OCI-LY3 (cell line): ENCODE measurements around the gene ADAMTS2.

Source experiments
- CTCF ChIP-seq: fragments of 200-600, 300-600 bp; sonication (generic); IDR thresholded peaks from 2 replicates; pipeline ENCODE4 v1.5.1; 2014; ENCODE audit warnings: antibody characterized with exemption, low read length, low read depth
- EZH2phosphoT487 ChIP-seq: fragments of 200-600 bp; shearing (Covaris generic); IDR thresholded peaks from 2 replicates; pipeline ENCODE4 v1.6.1; 2018; ENCODE audit warnings: antibody characterized with exemption, mixed run types, low read depth

DNA sequence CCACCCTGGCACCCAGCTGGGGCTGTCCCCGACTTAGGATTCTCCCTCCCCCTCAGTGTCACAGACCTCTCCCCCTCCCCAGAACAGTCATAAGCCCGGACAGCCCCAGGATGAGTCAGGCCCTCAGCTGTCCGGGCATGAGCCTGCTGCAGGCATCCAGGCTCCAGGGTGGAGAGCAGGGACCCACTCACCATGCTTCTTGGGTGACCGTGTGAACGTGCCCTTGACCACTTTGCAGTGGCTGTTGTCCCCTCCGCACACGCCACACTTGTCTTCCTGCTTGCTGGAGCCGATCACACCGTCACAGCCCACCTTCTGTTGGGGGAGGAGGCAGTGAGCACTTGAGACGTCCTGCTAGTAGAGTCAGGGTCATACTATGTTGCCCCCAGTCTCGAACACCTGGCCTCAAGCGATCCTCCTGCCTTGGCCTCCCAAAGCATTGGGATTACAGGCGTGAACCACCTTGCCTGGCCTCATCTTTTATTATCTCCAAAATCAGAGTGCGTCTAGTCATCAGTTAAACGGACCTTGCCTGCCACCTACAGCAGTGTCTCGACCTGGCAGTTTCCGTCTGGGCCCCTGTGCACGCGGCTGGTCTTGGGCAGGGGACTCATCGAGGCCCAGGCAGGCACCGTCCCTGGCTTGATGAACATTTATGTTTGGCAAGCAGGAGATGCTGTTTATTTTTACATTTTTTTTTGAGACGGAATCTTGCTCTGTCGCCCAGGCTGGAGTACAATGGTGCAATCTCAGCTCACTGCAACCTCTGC lies 212.5 kb downstream of the ADAMTS2 start:
- TF ChIP-seq CTCF (no peak), EZH2phosphoT487 (no peak)
